Astrocyte (in vitro differentiated cells and primary cell): Measurements from ENCODE around the gene SGCG. TPM values are rescaled to one million over a fixed set of nuclear protein-coding genes. Genes with fewer than 3 reads are reported as not detected.

Experiments used
- DNase-seq: peaks from one replicate; pipeline ENCODE4 v3.0.0-alpha.2; 2010; ENCODE audit warnings: low read depth
- FAIRE-seq: peaks from 2 replicates; lab custom pipeline; 2011; peaks lifted over from hg19 to GRCh38; lab: Jason Lieb, UNC
- H2AFZ ChIP-seq: 2 replicates; pipeline ENCODE4 v1.6.0; 2012; ENCODE audit warnings: low read depth, low read length, inconsistent platforms
- H3K27ac ChIP-seq: 2 replicates; pipeline ENCODE4 v1.5.1; 2011; ENCODE audit warnings: low read depth, low read length, inconsistent platforms
- H3K27me3 ChIP-seq: 2 replicates; pipeline ENCODE4 v1.6.0; 2011; ENCODE audit warnings: low read length, inconsistent platforms; ENCODE audit not compliant: insufficient read depth
- H3K36me3 ChIP-seq: 2 replicates; pipeline ENCODE4 v1.5.1; 2011; ENCODE audit warnings: low read length, inconsistent platforms; ENCODE audit not compliant: insufficient read depth
- H3K4me1 ChIP-seq: 2 replicates; pipeline ENCODE4 v1.5.1; 2011; ENCODE audit warnings: low read length, inconsistent platforms; ENCODE audit not compliant: insufficient read depth
- H3K4me2 ChIP-seq: 2 replicates; pipeline ENCODE4 v1.6.0; 2012; ENCODE audit warnings: low read length, inconsistent platforms
- H3K4me3 ChIP-seq: 2 replicates; pipeline ENCODE4 v1.5.1; 2011; ENCODE audit warnings: low read depth, mild to moderate bottlenecking, low read length, inconsistent platforms; ENCODE audit not compliant: insufficient read depth
- H3K79me2 ChIP-seq: 2 replicates; pipeline ENCODE4 v1.6.0; 2012; ENCODE audit warnings: mild to moderate bottlenecking, low read length, inconsistent platforms; ENCODE audit not compliant: insufficient read depth
- H3K9ac ChIP-seq: 2 replicates; pipeline ENCODE4 v1.6.0; 2012; ENCODE audit warnings: mild to moderate bottlenecking, low read length, inconsistent platforms
- H3K9me3 ChIP-seq: 2 replicates; pipeline ENCODE4 v1.5.1; 2012; ENCODE audit warnings: low read depth, mild to moderate bottlenecking, low read length, inconsistent platforms; ENCODE audit not compliant: insufficient read depth
- H4K20me1 ChIP-seq: 2 replicates; pipeline ENCODE4 v1.6.0; 2012; ENCODE audit warnings: low read length, inconsistent platforms; ENCODE audit not compliant: insufficient read depth
- H3K27ac Mint-ChIP-seq: one replicate; pipeline ENCODE4 v1.8.0; 2021; ENCODE audit warnings: mild to moderate bottlenecking, mixed read lengths; ENCODE audit not compliant: unreplicated experiment
- H3K27me3 Mint-ChIP-seq: one replicate; pipeline ENCODE4 v1.8.0; 2021; ENCODE audit warnings: low read depth, mixed read lengths; ENCODE audit not compliant: unreplicated experiment
- H3K36me3 Mint-ChIP-seq: one replicate; pipeline ENCODE4 v1.8.0; 2021; ENCODE audit warnings: low read depth, mixed read lengths; ENCODE audit not compliant: unreplicated experiment
- H3K4me1 Mint-ChIP-seq: one replicate; pipeline ENCODE4 v1.8.0; 2021; ENCODE audit warnings: low read depth, mixed read lengths; ENCODE audit not compliant: unreplicated experiment
- H3K4me3 Mint-ChIP-seq: one replicate; pipeline ENCODE4 v1.8.0; 2021; ENCODE audit warnings: mild to moderate bottlenecking, moderate library complexity, mixed read lengths; ENCODE audit not compliant: unreplicated experiment
- H3K9me3 Mint-ChIP-seq: one replicate; pipeline ENCODE4 v1.8.0; 2021; ENCODE audit warnings: mild to moderate bottlenecking, mixed read lengths; ENCODE audit not compliant: unreplicated experiment
- EZH2 ChIP-seq: IDR thresholded peaks from 2 replicates; pipeline ENCODE4 v1.6.1; 2012; ENCODE audit warnings: mild to moderate bottlenecking, low read length, inconsistent platforms; ENCODE audit not compliant: insufficient read depth
- total RNA-seq: library from RNA; stranded (reverse); gene quantifications from 2 replicates; pipeline ENCODE4 v1.2.1, GENCODE V29; 2021
- TF ChIP-seq, protein P1 (sequence below): IDR thresholded peaks from 2 replicates; pipeline ENCODE4 v1.5.1; 2011; ENCODE audit warnings: low read depth, mild to moderate bottlenecking, inconsistent platforms, low read length, moderate library complexity; ENCODE audit not compliant: insufficient read depth

SGCG gene
- total RNA-seq, 1 donor from 2014 or later: 0.18 TPM

DNA sequence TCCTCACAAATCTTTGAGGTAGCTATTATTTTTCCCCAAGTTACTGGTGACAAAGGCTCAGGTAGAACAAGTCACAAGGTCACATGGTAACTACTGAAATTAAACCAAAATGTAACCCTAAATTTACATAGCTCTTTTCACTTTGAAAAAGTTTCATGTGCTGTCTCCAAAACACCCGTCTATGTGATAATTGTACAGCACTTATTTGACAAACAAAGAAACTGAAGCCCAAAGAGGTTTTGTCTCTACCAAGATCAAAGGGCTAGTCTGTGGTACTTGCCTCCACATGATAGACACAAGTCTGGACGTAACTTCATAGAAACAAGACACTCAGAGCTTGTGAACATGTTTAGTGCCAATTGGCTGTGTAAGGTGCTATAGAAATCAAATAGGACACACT lies 144.4 kb downstream of the SGCG start:
- no peak for TF ChIP-seq EZH2
- TF ChIP-seq, protein P1, sequence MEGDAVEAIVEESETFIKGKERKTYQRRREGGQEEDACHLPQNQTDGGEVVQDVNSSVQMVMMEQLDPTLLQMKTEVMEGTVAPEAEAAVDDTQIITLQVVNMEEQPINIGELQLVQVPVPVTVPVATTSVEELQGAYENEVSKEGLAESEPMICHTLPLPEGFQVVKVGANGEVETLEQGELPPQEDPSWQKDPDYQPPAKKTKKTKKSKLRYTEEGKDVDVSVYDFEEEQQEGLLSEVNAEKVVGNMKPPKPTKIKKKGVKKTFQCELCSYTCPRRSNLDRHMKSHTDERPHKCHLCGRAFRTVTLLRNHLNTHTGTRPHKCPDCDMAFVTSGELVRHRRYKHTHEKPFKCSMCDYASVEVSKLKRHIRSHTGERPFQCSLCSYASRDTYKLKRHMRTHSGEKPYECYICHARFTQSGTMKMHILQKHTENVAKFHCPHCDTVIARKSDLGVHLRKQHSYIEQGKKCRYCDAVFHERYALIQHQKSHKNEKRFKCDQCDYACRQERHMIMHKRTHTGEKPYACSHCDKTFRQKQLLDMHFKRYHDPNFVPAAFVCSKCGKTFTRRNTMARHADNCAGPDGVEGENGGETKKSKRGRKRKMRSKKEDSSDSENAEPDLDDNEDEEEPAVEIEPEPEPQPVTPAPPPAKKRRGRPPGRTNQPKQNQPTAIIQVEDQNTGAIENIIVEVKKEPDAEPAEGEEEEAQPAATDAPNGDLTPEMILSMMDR: no peak
- H3K4me1 ChIP-seq: peaks cover 42% of the 10 kb centered on the region
- H3K9me3 ChIP-seq: no peaks in the 10 kb centered on the region
- peaks cover 53% of the 10 kb centered on the region for H3K4me1 Mint-ChIP-seq
- H3K36me3 Mint-ChIP-seq: no peaks in the 10 kb centered on the region
- no peak overlapping the region for H3K4me2 ChIP-seq
- H3K9me3 Mint-ChIP-seq: no peaks in the 10 kb centered on the region
- H3K27me3 ChIP-seq: no peaks in the 10 kb centered on the region
- no peak for FAIRE-seq
- peaks cover 4% of the 10 kb centered on the region for H3K36me3 ChIP-seq
- no peak overlapping the region for H3K4me3 Mint-ChIP-seq
- no peaks in the 10 kb centered on the region for H3K27me3 Mint-ChIP-seq
- DNase-seq: no peak
- H3K27ac ChIP-seq: no peak overlapping the region
- H2AFZ ChIP-seq: no peak overlapping the region
- no peak overlapping the region for H3K27ac Mint-ChIP-seq
- H4K20me1 ChIP-seq: no peaks in the 10 kb centered on the region
- peak overlapping the region; percentile 64 for H3K9ac ChIP-seq
- H3K79me2 ChIP-seq: no peaks in the 10 kb centered on the region
- no peak overlapping the region for H3K4me3 ChIP-seq

DNA sequence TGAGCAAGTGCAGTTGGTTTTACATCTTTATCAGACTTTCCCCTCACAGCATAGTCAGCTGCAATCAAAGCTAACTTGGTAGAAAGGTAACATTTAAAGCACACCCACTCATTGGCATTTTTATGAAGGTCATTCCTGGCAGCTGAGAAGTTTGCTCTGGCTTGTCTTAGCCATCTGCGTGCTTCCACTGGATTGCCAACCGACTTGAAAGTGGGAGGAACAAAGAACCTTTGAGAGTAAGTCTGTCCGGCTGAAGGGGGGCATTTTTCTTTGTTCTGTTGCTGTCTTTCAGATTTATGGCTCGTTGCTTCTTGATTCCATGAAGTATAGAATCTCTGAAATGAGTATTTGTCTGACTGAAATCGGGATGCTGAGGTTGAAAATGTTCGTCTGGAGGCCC lies 149.6 kb downstream of the SGCG start:
- Mint-ChIP-seq H3K4me3 (no peak overlapping the region), H3K36me3 (peaks cover 21% of the 10 kb centered on the region), H3K9me3 (peaks cover 2% of the 10 kb centered on the region), H3K4me1 (peaks cover 7% of the 10 kb centered on the region), H3K27ac (no peak overlapping the region), H3K27me3 (no peaks in the 10 kb centered on the region)
- no peaks in the 10 kb centered on the region for H3K27me3 ChIP-seq
- no peak overlapping the region for H2AFZ ChIP-seq
- H3K9ac ChIP-seq: no peak overlapping the region
- H3K4me3 ChIP-seq: no peak overlapping the region
- FAIRE-seq: no peak
- peaks cover 40% of the 10 kb centered on the region for H3K36me3 ChIP-seq
- H3K9me3 ChIP-seq: no peaks in the 10 kb centered on the region
- peaks cover 4% of the 10 kb centered on the region for H3K79me2 ChIP-seq
- peak; percentile 5 for DNase-seq
- H3K27ac ChIP-seq: no peak overlapping the region
- H4K20me1 ChIP-seq: no peaks in the 10 kb centered on the region
- H3K4me2 ChIP-seq: no peak overlapping the region
- H3K4me1 ChIP-seq: no peaks in the 10 kb centered on the region
- TF ChIP-seq EZH2: no peak
- TF ChIP-seq, protein P1: no peak

GRCh38 chr13:23339225-23339624 lies 158.4 kb downstream of the SGCG start:
- Histone ChIP-seq H3K9me3 (no peaks in the 10 kb centered on the region), H3K27me3 (no peaks in the 10 kb centered on the region), H4K20me1 (peaks cover 26% of the 10 kb centered on the region), H3K4me1 (no peaks in the 10 kb centered on the region), H3K36me3 (peaks cover 75% of the 10 kb centered on the region), H3K4me2 (no peak overlapping the region), H3K4me3 (no peak overlapping the region), H2AFZ (no peak overlapping the region), H3K9ac (no peak overlapping the region), H3K27ac (no peak overlapping the region), H3K79me2 (peaks cover 34% of the 10 kb centered on the region)
- H3K27ac Mint-ChIP-seq: no peak overlapping the region
- peaks cover 53% of the 10 kb centered on the region for H3K36me3 Mint-ChIP-seq
- H3K4me1 Mint-ChIP-seq: peaks cover 4% of the 10 kb centered on the region
- no peak for TF ChIP-seq EZH2
- TF ChIP-seq, protein P1: no peak
- no peaks in the 10 kb centered on the region for H3K27me3 Mint-ChIP-seq
- FAIRE-seq: no peak
- no peak overlapping the region for H3K4me3 Mint-ChIP-seq
- no peak for DNase-seq
- peaks cover 3% of the 10 kb centered on the region for H3K9me3 Mint-ChIP-seq
